Stimulated activated CD4-positive, alpha-beta T cell treated with anti-CD3 and anti-CD28 coated beads, TNF-alpha, amount 100 ng/mL, for 48 hours (primary cell): ENCODE measurements around the gene IL4R.

ENCODE experiments used
- DNase-seq, 3 donors: peaks; one replicate each; pipeline ENCODE4 v3.0.0-alpha.2; 2020; ENCODE audit warnings: low read depth in 3 of 3

Gene IL4R

GRCh38 chr16:27356794-27357193, 43.0 kb downstream of the IL4R start:
- DNase-seq = no peak

DNA sequence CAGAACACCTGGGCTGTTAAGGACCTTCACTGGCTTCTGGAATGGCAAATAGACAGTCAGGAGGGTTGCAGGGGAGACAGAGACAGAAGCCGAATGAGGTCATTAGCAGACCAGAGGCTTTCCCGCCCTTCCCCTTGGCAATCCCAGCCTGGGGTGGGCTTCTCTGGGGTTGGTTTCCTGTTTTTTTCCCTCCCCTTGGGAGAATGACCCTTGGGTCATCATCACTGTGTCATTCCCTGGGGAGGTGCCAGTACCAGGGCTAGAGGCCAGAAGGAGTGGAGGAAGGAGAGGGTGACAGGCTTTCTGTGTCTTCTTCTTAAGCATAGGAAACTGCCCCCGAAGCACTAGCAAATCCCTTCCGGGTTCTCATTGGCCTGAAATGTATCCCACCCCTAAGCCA, 45.3 kb downstream of the IL4R start:
- no peak for DNase-seq

DNA sequence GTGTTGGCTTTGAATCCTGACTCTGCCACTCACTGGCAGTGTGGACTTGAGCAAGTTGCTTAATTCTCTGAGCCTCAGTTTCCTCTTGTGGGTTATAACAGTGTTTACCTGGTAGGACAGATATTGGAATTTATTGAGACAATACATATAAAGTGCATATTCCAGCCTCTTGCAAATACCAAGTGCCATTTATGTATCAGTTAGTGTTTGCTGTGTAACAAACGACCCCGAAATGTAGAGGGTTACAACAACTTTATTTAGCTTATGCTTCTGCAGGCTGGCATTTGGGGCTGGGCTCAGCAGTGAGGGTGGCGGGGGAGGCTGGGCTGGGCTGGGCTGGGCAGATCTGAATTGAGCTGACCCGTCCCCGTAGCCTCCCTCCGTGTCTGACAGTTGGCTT, 45.8 kb downstream of the IL4R start:
- DNase-seq = no peak

DNA sequence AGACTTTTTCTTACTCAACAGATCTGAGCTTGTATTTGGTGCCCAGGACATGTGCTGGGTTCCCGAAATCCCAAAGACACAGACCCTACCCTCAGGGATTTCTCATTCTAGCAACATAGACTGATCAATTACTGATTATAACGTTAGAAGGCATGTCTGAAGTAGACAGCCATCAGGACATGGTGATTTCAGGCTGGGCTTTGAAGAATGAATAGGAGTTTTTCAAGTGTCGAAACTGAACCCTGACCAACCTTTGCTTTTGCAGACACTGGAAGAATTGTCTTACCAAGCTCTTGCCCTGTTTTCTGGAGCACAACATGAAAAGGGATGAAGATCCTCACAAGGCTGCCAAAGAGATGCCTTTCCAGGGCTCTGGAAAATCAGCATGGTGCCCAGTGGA, 48.2 kb downstream of the IL4R start:
- DNase-seq = no peak

GRCh38 chr16:27362570-27363245, 48.9 kb downstream of the IL4R start:
- no peak for DNase-seq

GRCh38 chr16:27363246-27363632, 49.5 kb downstream of the IL4R start:
- DNase-seq = no peak

DNA sequence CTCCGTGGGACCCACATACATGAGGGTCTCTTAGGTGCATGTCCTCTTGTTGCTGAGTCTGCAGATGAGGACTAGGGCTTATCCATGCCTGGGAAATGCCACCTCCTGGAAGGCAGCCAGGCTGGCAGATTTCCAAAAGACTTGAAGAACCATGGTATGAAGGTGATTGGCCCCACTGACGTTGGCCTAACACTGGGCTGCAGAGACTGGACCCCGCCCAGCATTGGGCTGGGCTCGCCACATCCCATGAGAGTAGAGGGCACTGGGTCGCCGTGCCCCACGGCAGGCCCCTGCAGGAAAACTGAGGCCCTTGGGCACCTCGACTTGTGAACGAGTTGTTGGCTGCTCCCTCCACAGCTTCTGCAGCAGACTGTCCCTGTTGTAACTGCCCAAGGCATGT, 50.0 kb downstream of the IL4R start:
- DNase-seq = no peak

GRCh38 chr16:27364493-27365141, 50.8 kb downstream of the IL4R start:
- no peak for DNase-seq

DNA sequence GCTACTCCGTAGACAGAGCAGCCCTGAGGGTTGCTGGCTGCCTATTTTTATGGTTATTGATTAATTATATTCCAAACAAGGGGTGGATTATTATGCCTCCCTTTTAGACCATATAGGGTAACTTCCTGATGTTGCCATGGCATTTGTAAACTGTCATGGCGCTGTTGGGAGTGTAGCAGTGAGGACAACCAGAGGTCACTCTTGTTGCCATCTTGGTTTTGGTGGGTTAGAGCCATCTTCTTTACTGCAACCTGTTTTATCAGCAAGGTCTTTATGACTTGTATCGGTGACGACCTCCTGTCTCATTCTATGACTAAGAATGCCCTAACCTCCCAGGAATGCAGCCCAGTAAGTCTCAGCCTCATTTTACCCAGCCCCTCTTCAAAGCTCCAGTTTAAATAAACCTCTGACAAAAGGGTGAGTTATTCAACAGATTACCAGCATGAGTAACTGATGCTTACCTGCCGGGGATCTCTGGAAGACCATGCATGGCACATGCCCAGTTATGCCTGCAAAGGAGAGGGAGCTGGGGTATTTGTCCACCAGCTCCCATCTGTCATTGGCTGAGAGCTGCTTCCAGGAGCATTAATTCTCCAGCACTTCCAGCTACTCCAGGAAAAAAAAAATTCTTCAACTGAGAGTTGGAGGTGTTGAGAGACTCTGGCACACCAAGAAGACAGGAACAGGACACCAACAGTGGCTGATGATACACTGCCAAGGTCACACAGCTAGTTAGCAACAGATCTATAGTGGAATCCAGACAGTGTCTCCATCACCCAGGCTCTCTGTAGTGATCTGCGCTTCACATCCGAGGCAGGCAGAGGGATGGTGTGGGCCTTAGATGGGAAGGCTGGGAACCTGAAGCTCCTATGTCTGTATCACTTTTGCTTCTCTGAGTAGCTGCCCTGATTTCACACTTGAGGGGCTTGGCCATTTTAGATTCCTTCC, 51.6 kb downstream of the IL4R start:
- no peak for DNase-seq

DNA sequence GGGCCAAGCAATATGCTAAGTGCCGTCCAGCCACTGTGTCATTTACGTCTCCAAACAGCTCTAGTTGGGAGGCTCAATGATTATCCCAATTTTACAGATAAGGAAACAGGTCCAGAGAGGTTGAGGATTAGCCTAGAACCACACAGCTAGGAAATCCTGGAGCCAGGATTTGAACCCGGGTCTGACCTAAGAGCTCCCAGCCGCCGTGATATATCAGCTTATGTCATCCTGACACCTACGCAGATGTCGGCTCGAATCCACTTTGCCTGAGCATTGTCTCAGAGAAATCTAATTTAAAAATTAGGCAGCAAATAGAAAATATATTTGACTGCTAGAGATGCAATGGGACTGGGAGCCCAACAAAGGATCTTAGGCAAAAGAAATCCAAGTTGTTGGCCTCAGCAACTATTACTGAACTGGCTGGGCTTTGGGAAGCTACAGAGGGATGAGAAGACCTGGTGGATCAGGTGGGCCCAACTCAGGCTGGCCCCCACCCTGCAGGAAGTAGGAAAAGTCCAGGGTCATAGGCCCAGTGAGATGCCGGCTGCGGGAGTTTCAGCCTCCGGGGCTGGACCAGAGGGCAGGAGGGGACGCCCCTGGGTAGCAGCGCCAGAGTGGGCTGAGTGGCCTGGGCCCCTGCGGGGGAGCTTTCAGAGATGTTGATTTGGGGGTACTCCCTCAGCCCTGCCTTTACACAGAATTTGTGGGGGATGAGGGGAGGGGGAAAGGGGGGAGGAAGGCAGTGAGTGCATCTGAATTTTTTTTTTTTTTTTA, 53.1 kb downstream of the IL4R start:
- DNase-seq = peak in 1 of 3 donors; percentile 41

GRCh38 chr16:27367461-27368357, 53.9 kb downstream of the IL4R start:
- DNase-seq = peak; percentile 81 to 91 (median 83)

DNA sequence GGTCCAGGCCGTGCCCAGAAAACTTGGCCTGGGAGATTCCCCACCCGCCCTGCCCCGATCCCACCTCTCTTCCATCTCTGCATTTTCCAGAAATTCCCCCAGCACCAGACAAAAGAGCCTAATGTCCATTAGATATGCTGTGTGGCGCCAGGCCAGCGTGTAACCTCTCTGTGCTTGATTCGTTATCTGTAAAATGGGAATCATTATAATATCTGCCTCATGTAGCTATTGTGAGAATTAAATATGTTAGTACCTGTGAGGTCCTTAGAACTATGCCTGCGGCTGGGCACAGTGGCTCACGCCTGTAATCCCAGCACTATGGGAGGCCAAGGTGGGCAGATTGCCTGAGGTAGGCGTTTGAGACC, 54.6 kb downstream of the IL4R start:
- DNase-seq = no peak

DNA sequence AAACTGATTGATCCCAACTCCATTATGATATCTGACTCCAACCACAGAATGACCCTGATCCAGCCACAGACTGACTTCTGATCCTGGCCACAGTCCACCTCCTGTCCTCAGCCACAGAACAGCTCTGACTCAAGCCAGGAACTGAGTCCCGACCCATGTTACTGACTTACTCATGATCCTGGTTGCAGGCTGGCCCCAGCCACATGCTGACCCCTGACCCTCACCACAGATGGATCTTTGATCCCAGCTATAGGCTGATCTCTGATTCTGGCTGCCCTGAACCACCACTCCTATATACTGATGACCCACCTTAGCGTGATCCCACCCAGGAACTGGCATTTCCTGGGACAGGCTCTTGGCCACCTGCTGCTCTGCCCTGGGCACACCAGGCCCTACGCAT, 56.0 kb downstream of the IL4R start:
- DNase-seq = no peak

GRCh38 chr16:27370318-27370717, 56.5 kb downstream of the IL4R start:
- DNase-seq = no peak

DNA sequence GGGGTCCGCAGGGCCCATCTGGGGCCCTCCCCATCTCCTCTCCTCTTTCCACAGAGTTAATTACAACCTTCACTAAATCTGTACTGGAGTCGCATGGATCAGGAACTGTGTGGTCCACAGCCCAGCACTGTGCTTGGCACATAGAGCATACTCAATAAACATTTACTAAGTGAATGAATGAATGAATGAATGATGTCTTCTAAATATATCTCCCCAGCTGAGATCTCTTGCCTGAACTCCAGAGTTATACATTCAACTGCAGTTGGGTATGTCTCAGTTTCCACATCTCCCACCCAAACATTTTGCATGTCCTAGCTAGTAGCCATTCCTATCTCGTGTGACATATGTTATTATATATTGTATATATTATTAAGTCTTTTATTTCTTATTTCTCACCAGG, 59.5 kb downstream of the IL4R start:
- DNase-seq = no peak

- DNase-seq = no peak
Observed at GRCh38 chr16:27374221-27374803, 60.5 kb downstream of the IL4R start.

DNA sequence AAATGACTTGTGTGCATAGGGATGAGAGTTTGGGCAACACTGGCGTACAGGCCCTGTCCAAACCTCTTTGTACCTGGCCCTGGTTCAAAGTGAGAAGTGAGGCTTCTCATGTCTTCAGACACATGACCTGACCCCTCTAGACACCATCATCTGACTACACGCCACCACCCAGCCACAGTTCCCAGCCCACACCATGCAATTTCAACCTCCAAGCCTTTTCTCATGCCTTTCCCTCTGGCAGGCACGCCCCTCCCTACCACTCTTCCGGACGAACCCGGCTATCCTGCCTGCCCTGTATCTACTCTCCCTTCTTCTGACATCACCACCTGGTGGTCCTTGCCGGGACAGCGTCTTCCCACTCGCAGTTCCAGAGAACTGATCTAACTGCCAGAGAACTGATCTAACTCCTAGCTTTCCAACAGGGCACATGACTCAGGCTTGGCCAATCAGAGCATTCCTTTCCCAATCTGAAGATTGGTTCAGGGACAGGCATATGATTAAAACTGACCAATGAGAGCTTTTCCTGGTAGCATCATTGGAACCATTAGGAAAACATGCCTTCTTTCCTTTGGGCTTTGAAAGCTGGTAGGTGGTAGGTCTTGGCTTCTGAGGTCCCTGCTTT, 61.1 kb downstream of the IL4R start:
- DNase-seq = peak in 2 of 3 donors; percentile 50 to 70

GRCh38 chr16:27377666-27378485, 64.1 kb downstream of the IL4R start:
- DNase-seq = no peak

DNA sequence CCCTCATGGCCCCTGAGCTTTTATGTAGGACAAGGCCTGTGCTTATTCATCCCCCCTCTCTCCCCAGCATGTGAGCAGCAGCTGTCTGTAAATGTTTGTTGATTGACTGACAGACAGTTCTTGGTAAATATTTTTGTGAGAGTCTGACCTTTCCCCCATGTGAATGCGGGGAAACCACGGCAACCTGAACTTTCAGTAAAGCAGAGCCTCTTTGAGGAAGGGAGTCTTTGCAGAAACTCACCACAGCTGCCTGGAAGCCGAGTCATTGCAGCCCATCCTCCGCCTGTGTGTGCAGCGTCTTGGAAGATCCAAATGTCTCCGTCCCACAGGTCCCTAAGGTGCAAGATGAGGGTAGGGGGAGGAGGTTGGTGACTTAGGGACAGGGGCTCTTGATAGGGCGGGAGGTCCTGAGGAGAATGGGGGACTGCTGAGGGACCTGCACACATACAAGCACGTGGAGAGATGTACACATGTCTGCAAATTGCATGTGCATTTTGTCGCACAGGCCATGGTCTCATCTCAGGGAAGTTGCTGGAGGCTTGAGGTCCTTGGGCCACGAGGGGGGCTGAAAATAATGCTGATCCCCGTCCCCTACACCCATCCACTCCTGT, 65.2 kb downstream of the IL4R start:
- DNase-seq = no peak
